ENCODE measurements around the gene WAC. TPM values are rescaled to one million over a fixed set of nuclear protein-coding genes. Genes with fewer than 3 reads are reported as not detected.

The WAC gene
- total RNA-seq, 1 experiment from 2014 or later: 196 TPM

- Histone ChIP-seq H3K9me3 (no peaks in the 10 kb centered on the region), H3K4me3 (ENCODE audit: low read depth, low read length) (no peak overlapping the region), H3K36me3 (ENCODE audit: control insufficient read depth, insufficient read depth, low read length) (peaks cover 5% of the 10 kb centered on the region; the same call in 1 of the 2 replicates), H3K4me1 (peaks cover 18% of the 10 kb centered on the region), H3K27me3 (replicated peaks; ENCODE audit: control insufficient read depth, insufficient read depth, low read length) (no peaks in the 10 kb centered on the region)
- DNase-seq: no peak
- H3K4me1 Mint-ChIP-seq (ENCODE audit: low read depth, unreplicated experiment): peaks cover 32% of the 10 kb centered on the region
- no peaks in the 10 kb centered on the region for H3K9me3 Mint-ChIP-seq (ENCODE audit: unreplicated experiment)
- H3K27ac Mint-ChIP-seq (ENCODE audit: unreplicated experiment): no peak overlapping the region
- ChIA-PET POLR2A (no interaction called here), CTCF (interaction anchor here (0.6 kb wide), 1 partner anchor 1251 kb away, joined by 3 read pairs; no protein-coding TSS in a partner anchor)
- no peak for TF ChIP-seq CTCF (IDR thresholded peaks at IDR 0.05; ENCODE audit: insufficient read depth in 1 of 2, low read depth in 1 of 2, low read length in 1 of 2, severe bottlenecking in 1 of 2, unreplicated experiment in 1 of 2)
- intact Hi-C loops (cut with micrococcal nuclease; ENCODE audit: unreplicated experiment): loop anchor here (5.0 kb wide), 2 partner anchors 53 to 83 kb away; partner anchors contain the start of gene WAC
- H3K4me3 Mint-ChIP-seq (ENCODE audit: unreplicated experiment): no peak overlapping the region
- TSS peak; percentile 5 for BruUV-seq (replicated peaks)
- no peaks in the 10 kb centered on the region for H3K27me3 Mint-ChIP-seq (ENCODE audit: insufficient read depth, unreplicated experiment)
- peaks cover 88% of the 10 kb centered on the region for H3K36me3 Mint-ChIP-seq (ENCODE audit: insufficient read depth, unreplicated experiment)
These were observed 52.2 kb downstream of the WAC start for GRCh38 chr10:28585076-28585475.

GRCh38 chr10:28586176-28586575 is 53.3 kb downstream of the WAC start:
- Mint-ChIP-seq H3K4me1 (ENCODE audit: low read depth, unreplicated experiment) (peaks cover 31% of the 10 kb centered on the region), H3K9me3 (ENCODE audit: unreplicated experiment) (no peaks in the 10 kb centered on the region), H3K27me3 (ENCODE audit: insufficient read depth, unreplicated experiment) (no peaks in the 10 kb centered on the region), H3K27ac (ENCODE audit: unreplicated experiment) (no peak overlapping the region), H3K4me3 (ENCODE audit: unreplicated experiment) (no peak overlapping the region), H3K36me3 (ENCODE audit: insufficient read depth, unreplicated experiment) (peaks cover 90% of the 10 kb centered on the region)
- H3K27me3 ChIP-seq (replicated peaks; ENCODE audit: control insufficient read depth, insufficient read depth, low read length): no peaks in the 10 kb centered on the region
- intact Hi-C loops (cut with micrococcal nuclease; ENCODE audit: unreplicated experiment): loop anchor here (5.0 kb wide), 2 partner anchors 54 to 84 kb away; partner anchors contain the start of gene WAC
- TF ChIP-seq CTCF (IDR thresholded peaks at IDR 0.05; ENCODE audit: insufficient read depth in 1 of 2, low read depth in 1 of 2, low read length in 1 of 2, severe bottlenecking in 1 of 2, unreplicated experiment in 1 of 2): no peak
- H3K36me3 ChIP-seq (ENCODE audit: control insufficient read depth, insufficient read depth, low read length): peaks cover 5% of the 10 kb centered on the region; the same call in 1 of the 2 replicates
- ChIA-PET POLR2A (no interaction called here), CTCF (no interaction called here)
- no TSS peak for BruUV-seq (replicated peaks)
- no peak for DNase-seq
- H3K4me1 ChIP-seq: 0 out of 2 replicates have a peak, but pooled peaks cover 10% of the 10 kb centered on the region
- H3K9me3 ChIP-seq: no peaks in the 10 kb centered on the region
- no peak overlapping the region for H3K4me3 ChIP-seq (ENCODE audit: low read depth, low read length)

GRCh38 chr10:28587270-28587969 is 54.5 kb downstream of the WAC start:
- CTCF ChIA-PET: interaction anchor here (0.5 to 0.6 kb wide), 2 partner anchors 37 to 694 kb away, joined by 3 to 4 read pairs; no protein-coding TSS in a partner anchor
- intact Hi-C loops (cut with micrococcal nuclease; ENCODE audit: unreplicated experiment): loop anchor here (5.0 kb wide), 2 partner anchors 55 to 85 kb away; partner anchors contain the start of gene WAC
- peaks cover 8% of the 10 kb centered on the region; the same call in 1 of the 2 replicates for H3K36me3 ChIP-seq (ENCODE audit: control insufficient read depth, insufficient read depth, low read length)

More at GRCh38 chr10:28587270-28587969, 54.5 kb downstream of the WAC start:
- BruUV-seq (replicated peaks): no TSS peak
- no peak overlapping the region for H3K4me3 Mint-ChIP-seq (ENCODE audit: unreplicated experiment)
- Histone ChIP-seq H3K27me3 (replicated peaks; ENCODE audit: control insufficient read depth, insufficient read depth, low read length) (no peaks in the 10 kb centered on the region), H3K4me3 (ENCODE audit: low read depth, low read length) (no peak overlapping the region), H3K9me3 (no peaks in the 10 kb centered on the region), H3K4me1 (peaks cover 5% of the 10 kb centered on the region; the same call in 1 of the 2 replicates)
- H3K27me3 Mint-ChIP-seq (ENCODE audit: insufficient read depth, unreplicated experiment): no peaks in the 10 kb centered on the region
- no peak for DNase-seq
- H3K9me3 Mint-ChIP-seq (ENCODE audit: unreplicated experiment): no peaks in the 10 kb centered on the region
- TF ChIP-seq CTCF (IDR thresholded peaks at IDR 0.05; ENCODE audit: insufficient read depth in 1 of 2, low read depth in 1 of 2, low read length in 1 of 2, severe bottlenecking in 1 of 2, unreplicated experiment in 1 of 2): no peak
- H3K4me1 Mint-ChIP-seq (ENCODE audit: low read depth, unreplicated experiment): peaks cover 22% of the 10 kb centered on the region
- POLR2A ChIA-PET: no interaction called here
- H3K36me3 Mint-ChIP-seq (ENCODE audit: insufficient read depth, unreplicated experiment): peaks cover 92% of the 10 kb centered on the region
- no peak overlapping the region for H3K27ac Mint-ChIP-seq (ENCODE audit: unreplicated experiment)

All from Caco-2 (cell line).